Endothelial cell (in vitro differentiated cells): ENCODE results near the gene PRDX1. TPM values are rescaled to one million over a fixed set of nuclear protein-coding genes. Genes with fewer than 3 reads are reported as not detected.

ENCODE experiments used
- DNase-seq: peaks from one replicate; pipeline ENCODE4 v3.0.0; 2021; ENCODE audit warnings: low spot score
- H3K27ac Mint-ChIP-seq: one replicate; pipeline ENCODE4 v1.8.0; 2021; ENCODE audit warnings: mixed read lengths, inconsistent platforms; ENCODE audit not compliant: unreplicated experiment
- H3K27me3 Mint-ChIP-seq: one replicate; pipeline ENCODE4 v1.8.0; 2021; ENCODE audit warnings: mild to moderate bottlenecking, moderate library complexity, mixed read lengths, inconsistent platforms; ENCODE audit not compliant: unreplicated experiment
- H3K36me3 Mint-ChIP-seq: one replicate; pipeline ENCODE4 v1.8.0; 2021; ENCODE audit warnings: mild to moderate bottlenecking, low read depth, mixed read lengths, inconsistent platforms; ENCODE audit not compliant: unreplicated experiment
- H3K4me1 Mint-ChIP-seq: one replicate; pipeline ENCODE4 v1.8.0; 2021; ENCODE audit warnings: mild to moderate bottlenecking, mixed read lengths, inconsistent platforms; ENCODE audit not compliant: unreplicated experiment
- H3K4me3 Mint-ChIP-seq: one replicate; pipeline ENCODE4 v1.8.0; 2021; ENCODE audit warnings: mild to moderate bottlenecking, mixed read lengths, inconsistent platforms; ENCODE audit not compliant: unreplicated experiment
- H3K9me3 Mint-ChIP-seq: one replicate; pipeline ENCODE4 v1.8.0; 2021; ENCODE audit warnings: mixed read lengths, inconsistent platforms; ENCODE audit not compliant: unreplicated experiment
- total RNA-seq: library from RNA; stranded (reverse); fragmentation: NEBNext Ultra II Directional; extraction: Animal tissue kit (Norgen Biotek cat#: 25700); gene quantifications from one replicate; pipeline ENCODE4 v1.2.1, GENCODE V29; 2021; ENCODE audit not compliant: unreplicated experiment
- TF ChIP-seq, protein P1 (sequence below): fragments of 200-600 bp; sonication (generic); IDR thresholded peaks from one replicate; pipeline ENCODE4 v1.5.0; 2021; ENCODE audit warnings: antibody characterized with exemption; ENCODE audit not compliant: unreplicated experiment

PRDX1 gene
- total RNA-seq, 1 donor from 2014 or later: 325 TPM

DNA sequence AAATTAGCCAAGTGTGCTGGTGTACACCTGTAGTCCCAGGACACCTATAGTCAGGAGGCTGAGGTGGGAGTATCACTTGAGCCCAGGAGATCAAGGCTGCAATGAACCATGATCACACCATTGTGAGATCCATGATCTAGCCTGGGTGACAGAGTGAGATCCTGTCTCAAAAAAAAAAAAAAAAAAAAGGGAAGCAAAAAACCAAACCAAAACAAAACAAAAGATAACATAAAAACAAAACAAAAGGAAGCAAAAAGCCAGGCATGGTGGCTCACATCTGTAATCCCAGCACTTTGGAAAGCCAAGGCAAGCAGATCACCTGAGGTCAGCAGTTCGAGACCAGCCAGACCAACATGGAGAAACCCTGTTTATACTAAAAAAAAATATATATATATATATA is 19.5 kb upstream of the PRDX1 start:
- Mint-ChIP-seq H3K27ac (no peak overlapping the region), H3K27me3 (peaks cover 1% of the 10 kb centered on the region), H3K36me3 (peaks cover 3% of the 10 kb centered on the region), H3K4me1 (peaks cover 35% of the 10 kb centered on the region), H3K9me3 (no peaks in the 10 kb centered on the region), H3K4me3 (no peak overlapping the region)
- DNase-seq: no peak
- TF ChIP-seq, protein P1, sequence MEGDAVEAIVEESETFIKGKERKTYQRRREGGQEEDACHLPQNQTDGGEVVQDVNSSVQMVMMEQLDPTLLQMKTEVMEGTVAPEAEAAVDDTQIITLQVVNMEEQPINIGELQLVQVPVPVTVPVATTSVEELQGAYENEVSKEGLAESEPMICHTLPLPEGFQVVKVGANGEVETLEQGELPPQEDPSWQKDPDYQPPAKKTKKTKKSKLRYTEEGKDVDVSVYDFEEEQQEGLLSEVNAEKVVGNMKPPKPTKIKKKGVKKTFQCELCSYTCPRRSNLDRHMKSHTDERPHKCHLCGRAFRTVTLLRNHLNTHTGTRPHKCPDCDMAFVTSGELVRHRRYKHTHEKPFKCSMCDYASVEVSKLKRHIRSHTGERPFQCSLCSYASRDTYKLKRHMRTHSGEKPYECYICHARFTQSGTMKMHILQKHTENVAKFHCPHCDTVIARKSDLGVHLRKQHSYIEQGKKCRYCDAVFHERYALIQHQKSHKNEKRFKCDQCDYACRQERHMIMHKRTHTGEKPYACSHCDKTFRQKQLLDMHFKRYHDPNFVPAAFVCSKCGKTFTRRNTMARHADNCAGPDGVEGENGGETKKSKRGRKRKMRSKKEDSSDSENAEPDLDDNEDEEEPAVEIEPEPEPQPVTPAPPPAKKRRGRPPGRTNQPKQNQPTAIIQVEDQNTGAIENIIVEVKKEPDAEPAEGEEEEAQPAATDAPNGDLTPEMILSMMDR: no peak

DNA sequence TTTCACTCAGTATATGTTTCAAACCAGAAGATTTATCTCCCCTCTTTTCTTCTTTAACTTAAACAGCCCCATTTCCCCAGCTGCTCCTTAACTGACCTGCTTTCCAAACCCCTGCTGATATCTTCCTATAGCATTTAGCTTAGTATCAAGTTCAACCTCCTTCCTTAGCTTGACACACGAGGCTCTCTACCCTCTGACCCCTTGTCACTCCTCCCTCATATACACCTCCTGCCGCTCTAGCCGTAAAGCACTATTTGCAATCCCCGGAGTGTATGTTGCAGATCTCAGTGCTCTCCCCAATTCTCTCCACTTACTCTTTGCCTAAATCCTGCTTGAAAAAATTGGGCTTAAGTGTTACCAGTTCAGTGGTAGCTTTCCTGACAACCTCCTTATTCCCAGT is 15.2 kb upstream of the PRDX1 start:
- H3K4me1 Mint-ChIP-seq: peaks cover 2% of the 10 kb centered on the region
- DNase-seq: no peak
- H3K4me3 Mint-ChIP-seq: no peak overlapping the region
- peaks cover 1% of the 10 kb centered on the region for H3K27me3 Mint-ChIP-seq
- TF ChIP-seq, protein P1: no peak
- no peaks in the 10 kb centered on the region for H3K9me3 Mint-ChIP-seq
- no peaks in the 10 kb centered on the region for H3K36me3 Mint-ChIP-seq
- no peak overlapping the region for H3K27ac Mint-ChIP-seq

DNA sequence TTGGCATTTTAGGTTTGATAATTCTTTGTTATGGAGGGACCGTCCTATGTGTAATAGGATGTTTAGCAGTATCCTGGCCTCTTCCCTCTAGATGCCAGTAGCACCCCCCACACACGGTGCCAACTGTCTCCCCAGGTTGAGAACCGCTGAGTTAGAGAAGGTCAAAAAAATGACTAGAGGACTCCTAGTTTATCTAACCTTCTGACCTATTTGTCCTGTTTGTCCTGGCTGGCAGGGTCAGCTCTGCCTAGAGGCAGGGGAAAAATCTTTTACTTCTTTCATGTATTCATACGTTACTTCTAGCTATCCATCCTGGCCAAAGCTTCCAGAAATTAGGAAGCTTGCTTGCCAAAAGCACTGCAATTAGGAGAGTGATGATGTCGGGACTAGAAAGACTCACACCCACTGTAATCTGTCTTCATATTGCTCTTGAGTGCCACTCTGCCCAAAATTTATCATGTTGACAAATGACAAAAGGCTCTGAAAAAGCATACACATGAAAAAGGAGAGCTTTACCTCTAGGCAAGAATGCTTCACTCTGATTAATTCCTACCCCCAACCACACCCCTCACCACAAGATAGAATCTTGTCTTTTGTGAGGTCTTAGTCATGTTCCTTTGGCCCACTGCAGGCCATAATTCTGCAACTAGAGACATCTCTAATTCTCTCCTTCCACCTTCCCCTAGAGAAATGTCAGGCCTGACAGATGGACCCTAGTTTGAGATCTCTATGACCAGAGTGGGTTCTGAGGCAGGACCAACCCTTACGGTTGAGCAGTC is 14.5 kb upstream of the PRDX1 start:
- Mint-ChIP-seq H3K4me1 (peaks cover 2% of the 10 kb centered on the region), H3K4me3 (no peak overlapping the region), H3K27ac (no peak overlapping the region), H3K9me3 (no peaks in the 10 kb centered on the region), H3K27me3 (no peaks in the 10 kb centered on the region), H3K36me3 (no peaks in the 10 kb centered on the region)
- DNase-seq: no peak
- TF ChIP-seq, protein P1: no peak

DNA sequence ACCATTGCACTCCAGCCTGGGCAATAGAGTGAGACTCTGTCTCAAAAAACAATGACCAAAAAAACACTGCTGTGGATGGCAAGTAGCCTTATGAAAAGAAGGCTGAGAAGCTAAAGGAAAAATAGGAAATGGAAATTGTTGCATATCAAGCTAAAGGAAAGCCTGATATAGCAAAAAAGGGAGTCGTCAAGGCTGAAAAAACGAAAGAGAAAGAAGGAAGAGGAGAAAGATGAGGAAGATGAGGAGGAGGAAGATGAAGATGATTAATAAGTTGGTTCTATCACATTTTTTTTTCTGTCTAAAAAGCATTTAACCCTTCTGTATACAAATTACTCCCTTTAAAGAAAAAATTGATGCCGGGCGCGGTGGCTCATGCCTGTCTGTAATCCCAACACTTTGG is 10.2 kb upstream of the PRDX1 start:
- H3K27me3 Mint-ChIP-seq: peaks cover 1% of the 10 kb centered on the region
- no peaks in the 10 kb centered on the region for H3K9me3 Mint-ChIP-seq
- no peak overlapping the region for H3K4me3 Mint-ChIP-seq
- DNase-seq: no peak
- TF ChIP-seq, protein P1: no peak
- no peaks in the 10 kb centered on the region for H3K4me1 Mint-ChIP-seq
- no peaks in the 10 kb centered on the region for H3K36me3 Mint-ChIP-seq
- H3K27ac Mint-ChIP-seq: no peak overlapping the region

DNA sequence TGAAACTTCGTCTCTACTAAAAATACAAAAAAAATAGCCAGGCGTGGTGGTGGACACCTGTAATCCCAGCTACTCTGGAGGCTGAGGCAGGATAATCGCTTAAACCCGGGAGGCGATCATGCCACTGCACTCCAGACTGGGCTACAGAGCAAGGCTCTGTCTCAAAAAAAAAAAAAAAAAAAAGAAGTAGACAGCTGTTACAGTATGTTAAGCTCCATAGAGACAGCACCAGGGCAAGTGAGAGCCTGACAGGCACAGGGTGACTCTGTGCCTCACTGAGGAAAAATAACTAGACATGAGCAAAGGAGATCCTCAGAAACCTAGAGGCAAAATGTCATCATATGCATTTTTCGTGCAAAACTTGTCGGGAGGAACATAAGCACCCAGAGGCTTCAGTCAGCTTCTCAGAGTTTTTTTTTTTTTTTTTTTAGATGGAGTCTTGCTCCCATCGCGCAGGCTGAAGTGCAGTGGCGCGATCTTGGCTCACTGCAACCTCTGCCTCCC is 9.0 kb upstream of the PRDX1 start:
- H3K9me3 Mint-ChIP-seq: no peaks in the 10 kb centered on the region
- H3K4me1 Mint-ChIP-seq: no peaks in the 10 kb centered on the region
- TF ChIP-seq, protein P1: no peak
- H3K27me3 Mint-ChIP-seq: peaks cover 1% of the 10 kb centered on the region
- no peak overlapping the region for H3K4me3 Mint-ChIP-seq
- no peak overlapping the region for H3K27ac Mint-ChIP-seq
- no peak for DNase-seq
- no peaks in the 10 kb centered on the region for H3K36me3 Mint-ChIP-seq
